ENCODE results near the gene NCSTN. TPM values are rescaled to one million over a fixed set of nuclear protein-coding genes. Genes with fewer than 3 reads are reported as not detected.

The NCSTN gene
- total RNA-seq, 1 experiment from 2014 or later: 89.5 TPM

GRCh38 chr1:160404094-160404493 lies 60.9 kb downstream of the NCSTN start:
- Histone ChIP-seq H3K4me1 (peaks cover 10% of the 10 kb centered on the region; the same call in 1 of the 2 replicates), H3K36me3 (ENCODE audit: control insufficient read depth, insufficient read depth, low read length) (no peaks in the 10 kb centered on the region), H3K27me3 (replicated peaks; ENCODE audit: control insufficient read depth, insufficient read depth, low read length) (no peaks in the 10 kb centered on the region), H3K4me3 (ENCODE audit: low read depth, low read length) (no peak overlapping the region), H3K9me3 (no peaks in the 10 kb centered on the region)
- DNase-seq: no peak
- H3K4me1 Mint-ChIP-seq (ENCODE audit: low read depth, unreplicated experiment): peaks cover 14% of the 10 kb centered on the region
- ChIA-PET CTCF (no interaction called here), POLR2A (no interaction called here)
- H3K36me3 Mint-ChIP-seq (ENCODE audit: insufficient read depth, unreplicated experiment): no peaks in the 10 kb centered on the region
- intact Hi-C loops (cut with micrococcal nuclease; ENCODE audit: unreplicated experiment): no loop called here
- TF ChIP-seq, protein P1, sequence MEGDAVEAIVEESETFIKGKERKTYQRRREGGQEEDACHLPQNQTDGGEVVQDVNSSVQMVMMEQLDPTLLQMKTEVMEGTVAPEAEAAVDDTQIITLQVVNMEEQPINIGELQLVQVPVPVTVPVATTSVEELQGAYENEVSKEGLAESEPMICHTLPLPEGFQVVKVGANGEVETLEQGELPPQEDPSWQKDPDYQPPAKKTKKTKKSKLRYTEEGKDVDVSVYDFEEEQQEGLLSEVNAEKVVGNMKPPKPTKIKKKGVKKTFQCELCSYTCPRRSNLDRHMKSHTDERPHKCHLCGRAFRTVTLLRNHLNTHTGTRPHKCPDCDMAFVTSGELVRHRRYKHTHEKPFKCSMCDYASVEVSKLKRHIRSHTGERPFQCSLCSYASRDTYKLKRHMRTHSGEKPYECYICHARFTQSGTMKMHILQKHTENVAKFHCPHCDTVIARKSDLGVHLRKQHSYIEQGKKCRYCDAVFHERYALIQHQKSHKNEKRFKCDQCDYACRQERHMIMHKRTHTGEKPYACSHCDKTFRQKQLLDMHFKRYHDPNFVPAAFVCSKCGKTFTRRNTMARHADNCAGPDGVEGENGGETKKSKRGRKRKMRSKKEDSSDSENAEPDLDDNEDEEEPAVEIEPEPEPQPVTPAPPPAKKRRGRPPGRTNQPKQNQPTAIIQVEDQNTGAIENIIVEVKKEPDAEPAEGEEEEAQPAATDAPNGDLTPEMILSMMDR (IDR thresholded peaks at IDR 0.05; ENCODE audit: insufficient read depth in 1 of 2, low read depth in 1 of 2, low read length in 1 of 2, severe bottlenecking in 1 of 2, unreplicated experiment in 1 of 2): no peak
- BruUV-seq (replicated peaks): no TSS peak
- H3K27ac Mint-ChIP-seq (ENCODE audit: unreplicated experiment): no peak overlapping the region
- no peak overlapping the region for H3K4me3 Mint-ChIP-seq (ENCODE audit: unreplicated experiment)
- H3K27me3 Mint-ChIP-seq (ENCODE audit: insufficient read depth, unreplicated experiment): peaks cover 6% of the 10 kb centered on the region
- H3K9me3 Mint-ChIP-seq (ENCODE audit: unreplicated experiment): no peaks in the 10 kb centered on the region

DNA sequence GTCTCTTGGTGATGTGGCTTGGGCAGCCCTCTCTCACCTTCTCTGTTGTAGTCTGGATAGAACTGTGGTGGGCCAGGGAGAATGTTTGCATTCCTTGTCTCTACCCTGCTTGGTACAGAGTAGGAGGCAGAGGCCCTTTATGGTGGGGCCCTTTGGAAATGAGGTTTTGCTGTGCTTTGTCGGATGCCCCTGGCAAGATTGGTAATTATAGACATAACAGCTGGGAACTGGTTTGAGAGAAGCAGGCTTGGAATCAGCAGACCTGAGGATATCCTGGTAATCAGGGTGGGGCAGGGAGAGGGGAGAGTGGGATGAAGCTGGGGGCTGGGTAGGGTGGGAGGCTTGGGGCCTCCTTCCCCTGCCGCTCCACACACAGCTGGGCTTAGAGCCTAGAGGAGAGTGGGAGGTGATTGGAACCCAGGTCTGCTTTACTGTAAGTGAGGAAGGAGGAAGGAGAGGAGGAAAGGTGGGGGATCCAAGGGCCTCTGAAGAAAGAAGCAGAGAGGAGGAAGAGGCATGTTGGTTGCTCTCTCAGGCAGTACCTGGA lies 62.2 kb downstream of the NCSTN start:
- TF ChIP-seq, protein P1 (IDR thresholded peaks at IDR 0.05; ENCODE audit: insufficient read depth in 1 of 2, low read depth in 1 of 2, low read length in 1 of 2, severe bottlenecking in 1 of 2, unreplicated experiment in 1 of 2): no peak
- no peaks in the 10 kb centered on the region for H3K36me3 Mint-ChIP-seq (ENCODE audit: insufficient read depth, unreplicated experiment)
- no peak overlapping the region for H3K4me3 ChIP-seq (ENCODE audit: low read depth, low read length)
- H3K9me3 ChIP-seq: no peaks in the 10 kb centered on the region
- CTCF ChIA-PET: no interaction called here
- no peak overlapping the region for H3K27ac Mint-ChIP-seq (ENCODE audit: unreplicated experiment)
- peaks cover 6% of the 10 kb centered on the region for H3K27me3 Mint-ChIP-seq (ENCODE audit: insufficient read depth, unreplicated experiment)
- H3K4me1 ChIP-seq: 0 out of 2 replicates have a peak, but pooled peaks cover 6% of the 10 kb centered on the region
- H3K9me3 Mint-ChIP-seq (ENCODE audit: unreplicated experiment): no peaks in the 10 kb centered on the region
- H3K27me3 ChIP-seq (replicated peaks; ENCODE audit: control insufficient read depth, insufficient read depth, low read length): no peaks in the 10 kb centered on the region
- intact Hi-C loops (cut with micrococcal nuclease; ENCODE audit: unreplicated experiment): no loop called here
- no peak for DNase-seq
- BruUV-seq (replicated peaks): no TSS peak
- no peak overlapping the region for H3K4me3 Mint-ChIP-seq (ENCODE audit: unreplicated experiment)
- no peaks in the 10 kb centered on the region for H3K36me3 ChIP-seq (ENCODE audit: control insufficient read depth, insufficient read depth, low read length)
- POLR2A ChIA-PET: no interaction called here
- H3K4me1 Mint-ChIP-seq (ENCODE audit: low read depth, unreplicated experiment): peaks cover 14% of the 10 kb centered on the region

- TF ChIP-seq, protein P1 (IDR thresholded peaks at IDR 0.05; ENCODE audit: insufficient read depth in 1 of 2, low read depth in 1 of 2, low read length in 1 of 2, severe bottlenecking in 1 of 2, unreplicated experiment in 1 of 2): no peak
- H3K4me3 Mint-ChIP-seq (ENCODE audit: unreplicated experiment): no peak overlapping the region
- H3K4me1 ChIP-seq: 0 out of 2 replicates have a peak, but pooled peaks cover 6% of the 10 kb centered on the region
- H3K36me3 Mint-ChIP-seq (ENCODE audit: insufficient read depth, unreplicated experiment): no peaks in the 10 kb centered on the region
- no peak overlapping the region for H3K27ac Mint-ChIP-seq (ENCODE audit: unreplicated experiment)
- no peaks in the 10 kb centered on the region for H3K9me3 Mint-ChIP-seq (ENCODE audit: unreplicated experiment)
- POLR2A ChIA-PET: no interaction called here
- no TSS peak for BruUV-seq (replicated peaks)
- DNase-seq: no peak
- intact Hi-C loops (cut with micrococcal nuclease; ENCODE audit: unreplicated experiment): no loop called here
- H3K36me3 ChIP-seq (ENCODE audit: control insufficient read depth, insufficient read depth, low read length): no peaks in the 10 kb centered on the region
- no peaks in the 10 kb centered on the region for H3K9me3 ChIP-seq
- H3K4me1 Mint-ChIP-seq (ENCODE audit: low read depth, unreplicated experiment): peaks cover 14% of the 10 kb centered on the region
- CTCF ChIA-PET: no interaction called here
- H3K27me3 Mint-ChIP-seq (ENCODE audit: insufficient read depth, unreplicated experiment): peaks cover 4% of the 10 kb centered on the region
- H3K27me3 ChIP-seq (replicated peaks; ENCODE audit: control insufficient read depth, insufficient read depth, low read length): no peaks in the 10 kb centered on the region
- H3K4me3 ChIP-seq (ENCODE audit: low read depth, low read length): no peak overlapping the region
Measured at GRCh38 chr1:160406131-160406968, 63.2 kb downstream of the NCSTN start.
